HG03066 (cell line): ENCODE results near the gene FBXO7.
"Not testable (repeated sequence)": the region's sequence is repeated elsewhere in the genome, so short reads cannot be mapped to it uniquely, and the experiment has no call there.

Source experiments
- ATAC-seq: cut with Tn5 transposase; IDR thresholded peaks from one replicate; pipeline ENCODE4 v1.9.1; 2021; ENCODE audit warnings: low read depth; ENCODE audit not compliant: unreplicated experiment

The FBXO7 gene

GRCh38 chr22:32474635-32475467, at the start of gene FBXO7:
Gene FBXO7 (plus strand): TSS chr22:32474811. CDS start chr22:32475003, 192 bp downstream.
- peak; percentile 66 for ATAC-seq

GRCh38 chr22:32426881-32427280, 47.7 kb upstream of the FBXO7 start:
- no peak for ATAC-seq

DNA sequence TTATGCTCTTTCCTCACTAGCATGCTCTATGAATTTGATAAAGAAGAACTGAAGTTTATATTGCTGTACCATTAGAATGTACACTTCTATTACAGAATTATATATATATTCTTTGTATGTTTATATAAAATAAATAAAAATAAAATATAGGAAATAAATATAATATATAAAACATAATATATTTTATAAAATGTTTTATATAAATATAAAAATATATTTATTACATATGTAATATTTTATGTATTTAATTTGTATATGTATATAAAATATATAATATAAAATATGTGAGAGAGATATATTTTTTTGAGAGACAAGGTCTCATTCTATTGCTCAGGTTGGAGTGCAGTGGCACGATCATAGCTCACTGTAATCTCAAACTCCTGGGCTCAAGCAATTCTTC, 44.3 kb upstream of the FBXO7 start:
- no peak for ATAC-seq

- no peak for ATAC-seq
Measured at GRCh38 chr22:32444068-32444467, 30.5 kb upstream of the FBXO7 start.

GRCh38 chr22:32446321-32446720, 28.3 kb upstream of the FBXO7 start:
- ATAC-seq = no peak

DNA sequence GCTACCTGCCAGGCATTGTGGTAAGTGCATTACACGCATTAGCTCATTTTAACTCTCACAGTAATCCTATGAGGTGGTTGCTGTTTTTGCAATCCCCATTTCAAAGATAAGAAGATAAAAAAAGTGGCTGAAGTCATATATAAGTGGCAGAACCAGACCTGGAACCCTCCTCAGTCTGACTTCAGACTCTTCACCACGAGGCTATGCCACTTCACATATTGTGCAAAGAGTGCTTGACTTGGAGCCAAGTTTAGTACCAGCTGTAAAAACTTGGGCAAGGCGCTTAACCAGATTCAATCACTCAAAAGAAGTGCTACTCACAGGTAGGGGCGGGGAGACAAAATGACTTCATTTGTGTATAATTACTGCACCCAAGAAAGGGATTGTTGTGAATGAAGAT, 25.6 kb upstream of the FBXO7 start:
- no peak for ATAC-seq

DNA sequence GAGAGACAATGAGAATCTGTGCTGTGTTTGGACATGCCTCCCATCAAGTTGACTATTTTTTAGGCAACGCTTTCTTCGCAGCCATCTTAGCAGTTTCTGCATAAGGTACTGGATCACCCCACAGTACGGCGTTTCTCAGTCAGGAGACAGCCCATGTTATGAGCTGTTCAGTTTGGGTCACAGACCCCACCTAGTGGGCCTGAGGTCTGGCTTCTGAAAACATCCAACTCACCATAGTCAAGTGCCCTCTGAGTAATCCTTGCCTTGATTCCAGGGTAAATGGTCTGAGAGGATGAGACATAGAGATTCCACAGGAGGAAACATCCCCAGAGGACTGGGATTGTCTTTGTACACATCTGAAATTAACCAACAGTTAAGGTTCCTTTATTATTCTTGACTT, 17.6 kb upstream of the FBXO7 start:
- no peak for ATAC-seq

GRCh38 chr22:32462452-32462851, 12.2 kb upstream of the FBXO7 start:
- ATAC-seq = no peak

DNA sequence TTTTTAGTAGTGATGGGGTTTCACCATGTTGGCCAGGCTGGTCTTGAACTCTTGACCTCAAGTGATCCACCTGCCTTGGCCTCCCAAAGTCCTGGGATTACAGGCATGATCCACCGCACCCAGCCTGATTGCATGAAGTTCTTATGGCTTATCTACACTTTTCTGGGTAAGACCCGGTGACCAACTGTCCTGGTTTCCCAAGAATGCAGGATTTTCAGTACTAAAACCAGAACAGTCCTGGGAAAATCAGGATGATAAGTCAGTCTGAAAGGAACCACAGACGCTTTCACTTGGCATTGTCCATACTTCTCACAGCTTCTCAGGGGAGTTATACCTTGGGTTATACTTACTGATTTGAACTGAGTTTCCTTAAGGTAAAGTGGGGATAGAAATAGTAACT, 8.9 kb upstream of the FBXO7 start:
- no peak for ATAC-seq

DNA sequence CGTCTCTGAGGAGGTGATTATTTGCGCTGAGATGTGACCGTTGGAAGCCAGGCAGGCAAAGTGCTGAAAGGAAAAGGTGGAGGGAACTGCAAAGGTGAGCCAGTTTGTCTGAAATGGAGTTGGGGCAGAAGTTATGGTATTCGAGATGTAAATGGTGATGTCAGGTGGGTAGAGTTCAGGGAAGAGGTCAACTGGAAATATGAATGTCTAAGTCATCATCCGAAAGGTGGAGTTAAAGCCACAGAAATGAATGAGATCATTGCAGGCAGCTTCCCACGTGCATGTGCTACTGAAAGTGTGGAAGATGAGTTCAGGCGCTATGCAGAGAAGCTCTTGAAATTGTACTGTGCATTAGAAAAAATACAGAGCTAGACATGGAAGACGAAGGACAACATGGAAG, 8.1 kb upstream of the FBXO7 start:
- no peak for ATAC-seq

- no peak for ATAC-seq
Measured at GRCh38 chr22:32469799-32470212, 4.8 kb upstream of the FBXO7 start.

DNA sequence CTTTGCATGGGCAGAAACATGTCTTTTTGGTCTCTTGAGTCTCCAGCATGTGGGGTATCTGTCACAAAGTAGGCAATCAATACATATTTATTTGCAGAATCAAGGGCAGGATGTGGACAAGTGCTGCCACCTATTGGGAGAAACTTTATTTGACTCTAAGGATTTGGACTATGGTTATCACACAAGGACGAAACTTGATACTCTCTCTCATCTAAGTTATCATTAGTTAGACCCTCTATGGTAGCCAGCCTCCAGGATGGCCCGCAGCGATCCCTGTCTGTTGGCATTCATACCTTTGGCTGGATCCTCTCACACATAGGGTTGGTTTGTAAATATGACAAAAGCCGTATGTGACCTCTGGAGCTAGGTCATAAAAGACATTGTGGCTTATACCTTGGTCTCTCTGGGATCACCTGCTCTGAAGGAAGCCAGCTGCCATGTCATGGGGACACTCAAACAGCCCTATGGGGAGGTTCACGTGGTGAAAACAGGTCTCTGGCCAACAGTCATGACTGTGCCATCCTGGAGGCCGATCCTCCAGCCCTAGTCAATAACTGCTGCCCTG, 1.1 kb upstream of the FBXO7 start:
- no peak for ATAC-seq

- ATAC-seq = peak; percentile 33
Measured at GRCh38 chr22:32475468-32476010, 928 bp downstream of the FBXO7 start.

- ATAC-seq = no peak
Measured at GRCh38 chr22:32476281-32477195, 1.9 kb downstream of the FBXO7 start.

DNA sequence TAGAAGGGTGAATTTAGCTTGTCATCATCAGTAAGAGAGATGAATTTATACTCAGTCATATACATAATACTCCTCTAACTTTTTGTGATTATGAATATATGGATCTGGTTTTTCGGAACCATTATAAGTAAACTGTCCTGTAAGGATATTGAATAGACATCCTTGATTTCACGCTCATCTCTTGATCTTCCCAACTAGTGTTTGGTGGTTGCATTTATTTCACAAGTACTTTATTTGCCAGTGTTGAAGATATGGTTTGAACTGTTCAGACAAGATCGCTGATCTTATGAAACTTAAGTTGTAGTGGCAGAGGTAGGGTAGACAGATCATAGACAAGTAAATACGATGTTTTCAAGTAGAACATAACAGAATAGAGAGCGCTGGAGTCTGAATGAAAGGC, 3.0 kb downstream of the FBXO7 start:
- ATAC-seq = no peak

DNA sequence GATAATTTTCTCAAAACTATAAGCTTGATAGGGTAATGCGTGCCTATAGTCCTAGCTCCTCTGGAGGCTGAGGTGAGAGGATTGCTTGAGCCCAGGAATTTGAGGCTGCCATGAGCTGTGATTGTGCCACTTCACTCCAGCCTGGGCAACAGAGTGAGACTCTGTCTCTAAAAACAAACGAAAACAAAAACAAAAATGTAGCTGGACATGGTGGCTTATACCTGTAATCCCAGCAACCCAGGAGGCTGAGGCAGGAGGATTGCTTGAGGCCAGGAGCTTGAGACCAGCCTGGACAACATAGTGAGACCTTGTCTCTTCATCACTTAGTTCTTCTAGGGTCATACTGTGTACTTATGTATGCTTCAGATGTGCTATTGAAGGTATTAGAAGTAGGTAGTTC, 3.9 kb downstream of the FBXO7 start:
- not testable (repeated sequence) for ATAC-seq

GRCh38 chr22:32478994-32479393, 4.4 kb downstream of the FBXO7 start:
- no peak for ATAC-seq

DNA sequence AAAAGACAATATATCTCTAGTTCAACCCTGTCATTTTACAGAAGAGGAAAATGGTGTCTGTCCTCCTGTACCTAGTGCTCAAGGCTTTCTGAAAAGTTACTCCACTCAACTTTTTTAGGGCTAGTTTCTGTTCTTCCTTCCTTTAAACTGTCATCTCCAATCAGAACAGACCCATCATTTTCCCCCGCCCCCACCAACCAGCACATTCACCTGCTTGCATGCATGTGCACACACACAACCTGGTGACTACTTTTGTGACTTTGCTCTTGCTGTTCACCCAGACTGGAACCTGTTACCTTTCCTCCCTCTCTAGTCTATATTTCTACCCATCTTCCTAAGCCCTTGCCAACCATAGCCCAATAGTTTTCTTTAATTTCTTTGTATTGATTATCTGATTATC, 5.6 kb downstream of the FBXO7 start:
- no peak for ATAC-seq

DNA sequence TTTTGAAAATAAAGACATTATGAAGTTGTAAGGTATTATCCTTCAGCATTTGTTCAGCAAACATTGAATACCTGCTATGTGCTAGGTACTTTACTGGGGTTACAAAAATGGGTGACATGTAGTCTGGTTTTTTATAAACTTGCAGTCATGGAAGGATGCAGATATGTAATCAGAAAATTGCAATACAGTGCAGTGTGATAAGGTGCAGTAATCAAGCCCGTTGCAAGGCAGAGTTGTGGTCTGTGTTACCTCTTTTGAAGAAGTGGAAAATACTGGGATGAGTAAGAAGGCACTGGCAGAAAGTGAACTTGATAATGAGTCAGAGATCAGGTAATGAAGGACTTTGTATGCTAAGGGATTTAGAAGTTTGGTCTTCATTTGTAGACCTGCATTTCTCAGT, 8.1 kb downstream of the FBXO7 start:
- ATAC-seq = no peak

- no peak for ATAC-seq
Measured at GRCh38 chr22:32486656-32487390, 12.2 kb downstream of the FBXO7 start.
